HCT116 (cell line): ENCODE results near the gene NTHL1. TPM values are rescaled to one million over a fixed set of nuclear protein-coding genes. Genes with fewer than 3 reads are reported as not detected.

Experiments used
- ATAC-seq: fragments of 200-7000 bp; cut with Tn5 transposase; 2 replicates; pipeline ENCODE4 v1.9.1; 2020; ENCODE audit warnings: mild to moderate bottlenecking, moderate library complexity
- BruUV-seq: library from RNA; stranded (reverse); fragments of 400-500 nt; replicated peaks from 2 replicates; lab custom pipeline; 2021; lab: Mats Ljungman, UMichigan
- CTCF ChIA-PET: fragments of 300-600 bp; sonication (Branson Sonifier 250); formaldehyde crosslinking; loops from one replicate; lab custom pipeline; 2021; ENCODE audit warnings: antibody characterized with exemption; lab: Charles Lee
- POLR2A ChIA-PET: fragments of 300-600, 350-600 bp; sonication (Branson Sonifier 250); formaldehyde crosslinking; loops from one replicate; lab custom pipeline; 2021; ENCODE audit warnings: antibody characterized with exemption; lab: Charles Lee
- RAD21 ChIA-PET, 2 experiments: fragments of 300-600 bp; sonication (Branson Sonifier 250); formaldehyde crosslinking; loops; one replicate each; lab custom pipeline; 2023; ENCODE audit warnings: low total read pairs in 2 of 2; ENCODE audit not compliant: uncharacterized antibody in 2 of 2, unreplicated experiment in 2 of 2, low non-redundant PET in 1 of 2; lab: Charles Lee
- DNase-seq: peaks from one replicate; pipeline ENCODE4 v3.0.0-alpha.2; 2010; ENCODE audit warnings: low read depth, low spot score
- H2AFZ ChIP-seq: fragments of 200-600 bp; shearing (Covaris generic), sonication (generic); 2 replicates; pipeline ENCODE4 v1.6.1; 2017; ENCODE audit warnings: low read depth, mixed run types, mixed read lengths, antibody characterized with exemption, low read length; ENCODE audit not compliant: poor library complexity, severe bottlenecking
- H3K27ac ChIP-seq: 2 replicates; pipeline ENCODE4 v1.5.1; 2012; ENCODE audit warnings: low read depth, low read length
- H3K27me3 ChIP-seq: fragments of 200-600 bp; sonication (generic); 2 replicates; pipeline ENCODE4 v1.6.1; 2016; ENCODE audit warnings: mixed run types, low read length, mixed read lengths; ENCODE audit not compliant: insufficient read depth
- H3K36me3 ChIP-seq, 2 experiments: fragments of 200-500 bp in 1 of 2; fragments of 200-600 bp in 1 of 2; sonication (Bioruptor generic) in 1 of 2; sonication (generic) in 1 of 2; 2 replicates each; pipeline versions ENCODE4 v1.5.1 to v1.6.1; 2014 to 2016; ENCODE audit warnings: low read length in 2 of 2, inconsistent platforms in 1 of 2, mixed read lengths in 1 of 2, mixed run types in 1 of 2; ENCODE audit not compliant: insufficient read depth in 2 of 2, control insufficient read depth in 1 of 2
- H3K4me1 ChIP-seq, 2 experiments: fragments of 200-600 bp in 1 of 2; sonication (generic) in 1 of 2; 2 replicates each; pipeline versions ENCODE4 v1.5.1 to v1.6.1; 2012 to 2017; ENCODE audit warnings: low read length in 2 of 2, inconsistent platforms in 1 of 2, mild to moderate bottlenecking in 1 of 2, mixed read lengths in 1 of 2, mixed run types in 1 of 2, moderate library complexity in 1 of 2; ENCODE audit not compliant: insufficient read depth in 2 of 2, control insufficient read depth in 1 of 2
- H3K4me2 ChIP-seq: fragments of 200-600 bp; sonication (generic); 2 replicates; pipeline ENCODE4 v1.6.1; 2017; ENCODE audit warnings: mixed run types, low read length, mixed read lengths
- H3K4me3 ChIP-seq, 2 experiments: fragments of 200-600 bp in 1 of 2; sonication (generic) in 1 of 2; replicated peaks in 1 of 2; 2 replicates each; pipeline ENCODE4 v1.5.1; 2011 to 2016; ENCODE audit warnings: low read length in 2 of 2, control low read depth in 1 of 2, low read depth in 1 of 2, mild to moderate bottlenecking in 1 of 2, mixed read lengths in 1 of 2, mixed run types in 1 of 2
- H3K79me2 ChIP-seq: fragments of 200-600 bp; sonication (generic); 2 replicates; pipeline ENCODE4 v1.6.1; 2017; ENCODE audit warnings: mild to moderate bottlenecking, mixed run types, low read length, moderate library complexity, mixed read lengths; ENCODE audit not compliant: insufficient read depth
- H3K9ac ChIP-seq: fragments of 200-600 bp; sonication (generic); 2 replicates; pipeline ENCODE4 v1.6.1; 2016; ENCODE audit warnings: low read length, mixed read lengths
- H3K9me2 ChIP-seq: fragments of 200-600 bp; sonication (generic), shearing (Covaris generic); 2 replicates; pipeline ENCODE4 v1.6.1; 2017; ENCODE audit warnings: mixed run types, mild to moderate bottlenecking, moderate library complexity; ENCODE audit not compliant: insufficient read depth
- H3K9me3 ChIP-seq, 2 experiments: fragments of 200-500 bp in 1 of 2; fragments of 200-600 bp in 1 of 2; sonication (Bioruptor generic) in 1 of 2; sonication (generic) in 1 of 2; 2 replicates each; pipeline ENCODE4 v1.6.1; 2014 to 2017; ENCODE audit warnings: low read length in 2 of 2, mixed read lengths in 2 of 2, inconsistent platforms in 1 of 2, low read depth in 1 of 2, mild to moderate bottlenecking in 1 of 2, mixed run types in 1 of 2, moderate library complexity in 1 of 2; ENCODE audit not compliant: control insufficient read depth in 1 of 2, insufficient read depth in 1 of 2
- H4K20me1 ChIP-seq: fragments of 200-600 bp; sonication (generic), shearing (Covaris generic); 2 replicates; pipeline ENCODE4 v1.6.1; 2017; ENCODE audit warnings: mixed run types, mild to moderate bottlenecking, moderate library complexity; ENCODE audit not compliant: insufficient read depth
- CEBPB ChIP-seq: IDR thresholded peaks from 2 replicates; pipeline ENCODE4 v1.6.1; 2012; ENCODE audit warnings: low read depth
- CTCF ChIP-seq, 3 experiments: fragments of 200-600 bp in 1 of 3; sonication (generic) in 1 of 3; IDR thresholded peaks in 2 of 3; conservative IDR thresholded peaks in 1 of 3; 2 replicates each; pipeline ENCODE4 v1.5.1; 2012 to 2017; ENCODE audit warnings: low read depth in 2 of 3, low read length in 2 of 3, antibody characterized with exemption in 1 of 3, borderline replicate concordance in 1 of 3, control low read depth in 1 of 3, mild to moderate bottlenecking in 1 of 3, mixed read lengths in 1 of 3, mixed run types in 1 of 3, moderate library complexity in 1 of 3; ENCODE audit not compliant: insufficient read depth in 1 of 3
- EGR1 ChIP-seq: IDR thresholded peaks from 2 replicates; pipeline ENCODE4 v1.6.1; 2012; ENCODE audit warnings: low read depth
- EZH2phosphoT487 ChIP-seq: fragments of 200-600 bp; IDR thresholded peaks from 2 replicates; pipeline ENCODE4 v1.6.1; 2018; ENCODE audit warnings: antibody characterized with exemption, borderline replicate concordance
- JUND ChIP-seq: IDR thresholded peaks from 2 replicates; pipeline ENCODE4 v1.6.1; 2012
- MAX ChIP-seq: IDR thresholded peaks from 2 replicates; pipeline ENCODE4 v1.6.1; 2012
- POLR2A ChIP-seq: IDR thresholded peaks from 2 replicates; pipeline ENCODE4 v1.7.0; 2011; ENCODE audit warnings: borderline replicate concordance; ENCODE audit not compliant: insufficient read depth, insufficient read length; ENCODE audit errors: extremely low read depth
- POLR2AphosphoS5 ChIP-seq: IDR thresholded peaks from 2 replicates; pipeline ENCODE4 v1.6.1; 2011; ENCODE audit warnings: mild to moderate bottlenecking, low read depth, low read length, moderate library complexity
- RAD21 ChIP-seq: IDR thresholded peaks from 2 replicates; pipeline ENCODE4 v1.6.1; 2012; ENCODE audit warnings: low read depth, mild to moderate bottlenecking
- REST ChIP-seq: IDR thresholded peaks from 2 replicates; pipeline ENCODE4 v1.6.1; 2012; ENCODE audit warnings: low read depth
- SIN3A ChIP-seq: IDR thresholded peaks from 2 replicates; pipeline ENCODE4 v1.6.1; 2012; ENCODE audit warnings: low read depth
- SP1 ChIP-seq: IDR thresholded peaks from 2 replicates; pipeline ENCODE4 v1.6.1; 2012; ENCODE audit warnings: low read depth
- SRF ChIP-seq: IDR thresholded peaks from 2 replicates; pipeline ENCODE4 v1.6.1; 2012; ENCODE audit warnings: low read depth
- ZFX ChIP-seq: fragments of 450-650 bp; IDR thresholded peaks from 2 replicates; pipeline ENCODE4 v1.6.1; 2017
- ZNF274 ChIP-seq: fragments of 200-500 bp; sonication (Bioruptor generic); IDR thresholded peaks from 2 replicates; pipeline ENCODE4 v1.6.1; 2014; ENCODE audit warnings: mild to moderate bottlenecking, low read depth, low read length, inconsistent platforms
- intact Hi-C: fragments of 100-400 bp; cut with micrococcal nuclease; formaldehyde crosslinking; loops from 2 replicates; pipeline ENCODE4 v1.10.0; 2022
- total RNA-seq: library from RNA; stranded (reverse); gene quantifications from one replicate; pipeline ENCODE4 v1.2.1, GENCODE V29; 2021; ENCODE audit not compliant: unreplicated experiment

Gene NTHL1
- total RNA-seq, 1 experiment from 2014 or later = 40.1 TPM

- no peak overlapping the region for H3K4me2 ChIP-seq
- no peak overlapping the region for H3K27ac ChIP-seq
- no peaks in the 10 kb centered on the region for H3K27me3 ChIP-seq
- intact Hi-C loops = no loop called here
- no peaks in the 10 kb centered on the region; a peak in 1 of 4 replicates for H3K36me3 ChIP-seq
- H3K9ac ChIP-seq = no peak overlapping the region
- DNase-seq = no peak
- BruUV-seq = no TSS peak
- POLR2A ChIA-PET = no interaction called here
- H2AFZ ChIP-seq = no peak overlapping the region
- TF ChIP-seq POLR2A = no peak
- TF ChIP-seq CEBPB = no peak
- no peak for TF ChIP-seq SP1
- no peak for TF ChIP-seq ZNF274
- no peak for TF ChIP-seq EZH2phosphoT487
- TF ChIP-seq, all 23 proteins: peak for 0
- Histone ChIP-seq H4K20me1 (no peaks in the 10 kb centered on the region), H3K4me3 (no peak overlapping the region), H3K79me2 (no peaks in the 10 kb centered on the region), H3K9me2 (no peaks in the 10 kb centered on the region), H3K9me3 (no peaks in the 10 kb centered on the region), H3K4me1 (no peaks in the 10 kb centered on the region)
- no peak for ATAC-seq
- CTCF ChIA-PET = no interaction called here
- RAD21 ChIA-PET = no interaction called here
Measured at GRCh38 chr16:2060346-2060745, 12.7 kb upstream of the NTHL1 start.

- Histone ChIP-seq H3K27ac (no peak overlapping the region), H2AFZ (no peak overlapping the region), H4K20me1 (no peaks in the 10 kb centered on the region), H3K27me3 (no peaks in the 10 kb centered on the region), H3K36me3 (no peaks in the 10 kb centered on the region; a peak in 2 of 4 replicates), H3K9ac (no peak overlapping the region), H3K79me2 (no peaks in the 10 kb centered on the region), H3K4me3 (no peak overlapping the region), H3K4me2 (no peak overlapping the region), H3K4me1 (no peaks in the 10 kb centered on the region), H3K9me3 (no peaks in the 10 kb centered on the region), H3K9me2 (no peaks in the 10 kb centered on the region)
- ChIA-PET POLR2A (no interaction called here), RAD21 (no interaction called here), CTCF (interaction anchor here (0.8 kb wide), 1 partner anchor 43 kb away, joined by 3 read pairs; no protein-coding TSS in a partner anchor)
- intact Hi-C loops = no loop called here
- ATAC-seq (no peak), DNase-seq (no peak)
- TF ChIP-seq CEBPB = no peak
- TF ChIP-seq SRF = no peak
- TF ChIP-seq POLR2AphosphoS5 = no peak
- TF ChIP-seq RAD21 = no peak
- no peak for TF ChIP-seq SIN3A
- TF ChIP-seq ZFX = no peak
- no peak for TF ChIP-seq POLR2A
- no peak for TF ChIP-seq MAX
- TF ChIP-seq ZNF274 = no peak
- no peak for TF ChIP-seq EZH2phosphoT487
- no peak for TF ChIP-seq EGR1
- TF ChIP-seq JUND = no peak
- TF ChIP-seq REST = no peak
- no peak for TF ChIP-seq CTCF (IDR thresholded peaks at IDR 0.05 in 2 of 3, conservative IDR thresholded peaks at IDR 0.05 in 1 of 3; ENCODE audit: borderline replicate concordance in 1 of 3, insufficient read depth in 1 of 3, low read depth in 2 of 3, low read length in 2 of 3)
- no TSS peak for BruUV-seq
Measured at GRCh38 chr16:2058872-2059271, 11.2 kb upstream of the NTHL1 start.
